Kidney glomerular epithelial cell (primary cell): ENCODE measurements around the gene ACO1.

ENCODE experiments used
- DNase-seq: peaks from one replicate; lab custom pipeline; 2025; lab: John Stamatoyannopoulos, UW

The ACO1 gene

GRCh38 chr9:32382565-32383320 lies 1.7 kb upstream of the ACO1 start:
- DNase-seq: no peak

GRCh38 chr9:32384002-32384363 lies 460 bp upstream of the ACO1 start:
- DNase-seq: no peak

- no peak for DNase-seq
These were observed 875 bp downstream of the ACO1 start for GRCh38 chr9:32385152-32385884.

GRCh38 chr9:32385885-32386283 lies 1.4 kb downstream of the ACO1 start:
- no peak for DNase-seq

GRCh38 chr9:32387256-32387655 lies 2.8 kb downstream of the ACO1 start:
- no peak for DNase-seq

- DNase-seq: no peak
These were observed 4.9 kb downstream of the ACO1 start for GRCh38 chr9:32389365-32389764.

- no peak for DNase-seq
These were observed 9.5 kb downstream of the ACO1 start for GRCh38 chr9:32393911-32394310.

- DNase-seq: no peak
These were observed 10.1 kb downstream of the ACO1 start for GRCh38 chr9:32394381-32395049.

- peak; percentile 49 for DNase-seq
These were observed 11.2 kb downstream of the ACO1 start for GRCh38 chr9:32395510-32396216.

GRCh38 chr9:32398207-32398606 lies 13.8 kb downstream of the ACO1 start:
- no peak for DNase-seq

GRCh38 chr9:32399110-32399815 lies 14.8 kb downstream of the ACO1 start:
- DNase-seq: no peak

GRCh38 chr9:32401488-32401887 lies 17.0 kb downstream of the ACO1 start:
- no peak for DNase-seq

GRCh38 chr9:32403567-32404260 lies 19.3 kb downstream of the ACO1 start:
- no peak for DNase-seq

GRCh38 chr9:32404402-32404801 lies 20.0 kb downstream of the ACO1 start:
- no peak for DNase-seq

- no peak for DNase-seq
These were observed 20.4 kb downstream of the ACO1 start for GRCh38 chr9:32404856-32405255.

- DNase-seq: no peak
These were observed 21.1 kb downstream of the ACO1 start for GRCh38 chr9:32405506-32405905.

- DNase-seq: no peak
These were observed 21.6 kb downstream of the ACO1 start for GRCh38 chr9:32406046-32406445.

GRCh38 chr9:32411753-32412152 lies 27.3 kb downstream of the ACO1 start:
- DNase-seq: no peak

GRCh38 chr9:32412440-32412839 lies 28.0 kb downstream of the ACO1 start:
- DNase-seq: no peak

GRCh38 chr9:32413424-32413823 lies 29.0 kb downstream of the ACO1 start:
- no peak for DNase-seq

- no peak for DNase-seq
These were observed 30.4 kb downstream of the ACO1 start for GRCh38 chr9:32414856-32415255.
